NCI-H460 (cell line): Measurements from ENCODE around the gene LONP1. TPM values are rescaled to one million over a fixed set of nuclear protein-coding genes. Genes with fewer than 3 reads are reported as not detected.
"Not testable (repeated sequence)": the region's sequence is repeated elsewhere in the genome, so short reads cannot be mapped to it uniquely, and the experiment has no call there.

Source experiments
- DNase-seq: peaks from one replicate; pipeline ENCODE4 v3.0.0-alpha.2; 2016; ENCODE audit warnings: low read depth; ENCODE audit errors: extremely low read depth
- total RNA-seq: library from RNA; depleted of rRNA; stranded (reverse); fragments of >200 nt; shearing (Covaris generic); gene quantifications from 2 replicates; pipeline ENCODE4 v1.2.3, GENCODE V29; 2014

Gene LONP1
- total RNA-seq, 1 experiment from 2014 or later = 151 TPM

- DNase-seq = no peak
Observed at GRCh38 chr19:5694167-5694955, 25.6 kb downstream of the LONP1 start.

GRCh38 chr19:5693195-5694166, 26.5 kb downstream of the LONP1 start:
- DNase-seq = no peak

- DNase-seq = no peak
Observed at GRCh38 chr19:5692723-5693194, 27.2 kb downstream of the LONP1 start.

- DNase-seq = no peak
Observed at GRCh38 chr19:5691822-5692722, 27.9 kb downstream of the LONP1 start.

GRCh38 chr19:5690955-5691821, 28.8 kb downstream of the LONP1 start:
- no peak for DNase-seq

GRCh38 chr19:5690125-5690954, 29.6 kb downstream of the LONP1 start, which contains the start of gene RPL36:
Gene RPL36 (plus strand): TSS chr19:5690295. CDS start chr19:5690508, 213 bp downstream.
- DNase-seq = peak; percentile 94

GRCh38 chr19:5688262-5688881, 31.6 kb downstream of the LONP1 start:
- DNase-seq = not testable (repeated sequence)

GRCh38 chr19:5687360-5688198, 32.4 kb downstream of the LONP1 start:
- DNase-seq = no peak

GRCh38 chr19:5686647-5687359, 33.1 kb downstream of the LONP1 start:
- DNase-seq = peak; percentile 92

- no peak for DNase-seq
Observed at GRCh38 chr19:5686326-5686646, 33.7 kb downstream of the LONP1 start.

GRCh38 chr19:5684694-5685430, 35.1 kb downstream of the LONP1 start:
- no peak for DNase-seq

GRCh38 chr19:5683177-5683886, 36.6 kb downstream of the LONP1 start:
- no peak for DNase-seq

GRCh38 chr19:5682107-5682482, 37.9 kb downstream of the LONP1 start:
- DNase-seq = no peak

- DNase-seq = no peak
Observed at GRCh38 chr19:5681391-5682106, 38.4 kb downstream of the LONP1 start.
